ENCODE measurements around the gene ENOX1.

Gene ENOX1

GRCh38 chr13:43675577-43675976 is 111.2 kb downstream of the ENOX1 start:
- no peak for DNase-seq (ENCODE audit: low read depth in 2 of 3, low spot score in 2 of 3)

GRCh38 chr13:43669964-43670363 is 116.8 kb downstream of the ENOX1 start:
- no peak for DNase-seq (ENCODE audit: low read depth in 2 of 3, low spot score in 2 of 3)

GRCh38 chr13:43669101-43669500 is 117.7 kb downstream of the ENOX1 start:
- no peak for DNase-seq (ENCODE audit: low read depth in 2 of 3, low spot score in 2 of 3)

GRCh38 chr13:43666403-43666802 is 120.4 kb downstream of the ENOX1 start:
- DNase-seq (ENCODE audit: low read depth in 2 of 3, low spot score in 2 of 3): no peak

- DNase-seq (ENCODE audit: low read depth in 2 of 3, low spot score in 2 of 3): no peak
These were observed 121.4 kb downstream of the ENOX1 start for GRCh38 chr13:43665388-43665787.

GRCh38 chr13:43664700-43665191 is 122.0 kb downstream of the ENOX1 start:
- no peak for DNase-seq (ENCODE audit: low read depth in 2 of 3, low spot score in 2 of 3)

- no peak for DNase-seq (ENCODE audit: low read depth in 2 of 3, low spot score in 2 of 3)
These were observed 123.2 kb downstream of the ENOX1 start for GRCh38 chr13:43663474-43664090.

- DNase-seq (ENCODE audit: low read depth in 2 of 3, low spot score in 2 of 3): no peak
These were observed 123.8 kb downstream of the ENOX1 start for GRCh38 chr13:43662976-43663375.

GRCh38 chr13:43661161-43661830 is 125.5 kb downstream of the ENOX1 start:
- DNase-seq (ENCODE audit: low read depth in 2 of 3, low spot score in 2 of 3): no peak

GRCh38 chr13:43657485-43657884 is 129.3 kb downstream of the ENOX1 start:
- no peak for DNase-seq (ENCODE audit: low read depth in 2 of 3, low spot score in 2 of 3)

GRCh38 chr13:43653980-43654379 is 132.8 kb downstream of the ENOX1 start:
- DNase-seq (ENCODE audit: low read depth in 2 of 3, low spot score in 2 of 3): no peak

- no peak for DNase-seq (ENCODE audit: low read depth in 2 of 3, low spot score in 2 of 3)
These were observed 133.4 kb downstream of the ENOX1 start for GRCh38 chr13:43653395-43653794.

- DNase-seq (ENCODE audit: low read depth in 2 of 3, low spot score in 2 of 3): no peak
These were observed 134.0 kb downstream of the ENOX1 start for GRCh38 chr13:43652760-43653159.

- DNase-seq (ENCODE audit: low read depth in 2 of 3, low spot score in 2 of 3): no peak
These were observed 135.9 kb downstream of the ENOX1 start for GRCh38 chr13:43650882-43651281.

- no peak for DNase-seq (ENCODE audit: low read depth in 2 of 3, low spot score in 2 of 3)
These were observed 138.0 kb downstream of the ENOX1 start for GRCh38 chr13:43648733-43649132.

GRCh38 chr13:43647471-43647870 is 139.3 kb downstream of the ENOX1 start:
- DNase-seq (ENCODE audit: low read depth in 2 of 3, low spot score in 2 of 3): no peak

- no peak for DNase-seq (ENCODE audit: low read depth in 2 of 3, low spot score in 2 of 3)
These were observed 146.3 kb downstream of the ENOX1 start for GRCh38 chr13:43640476-43640875.

GRCh38 chr13:43631106-43631505 is 155.7 kb downstream of the ENOX1 start:
- no peak for DNase-seq (ENCODE audit: low read depth in 2 of 3, low spot score in 2 of 3)

GRCh38 chr13:43629691-43630480 is 156.9 kb downstream of the ENOX1 start:
- DNase-seq (ENCODE audit: low read depth in 2 of 3, low spot score in 2 of 3): no peak

- DNase-seq (ENCODE audit: low read depth in 2 of 3, low spot score in 2 of 3): no peak
These were observed 159.8 kb downstream of the ENOX1 start for GRCh38 chr13:43626994-43627393.

GRCh38 chr13:43614063-43614462 is 172.7 kb downstream of the ENOX1 start:
- DNase-seq (ENCODE audit: low read depth in 2 of 3, low spot score in 2 of 3): no peak

Measured in activated CD8-positive, alpha-beta memory T cell treated with anti-CD3 and anti-CD28 coated beads for 48 hours (primary cell).